NCI-H69 (cell line): Measurements from ENCODE around the gene SYNM.
A peak's percentile ranks its signal among the peaks of the same experiment; 100 is the strongest.

ENCODE experiments used
- DNase-seq: peaks from one replicate; lab custom pipeline; 2025; lab: John Stamatoyannopoulos, UW

The SYNM gene

GRCh38 chr15:99168601-99169580, 64.0 kb downstream of the SYNM start:
- no peak for DNase-seq

- DNase-seq: no peak
Observed at GRCh38 chr15:99169769-99170311, 65.0 kb downstream of the SYNM start.

- DNase-seq: no peak
Observed at GRCh38 chr15:99170476-99171065, 65.7 kb downstream of the SYNM start.

- DNase-seq: no peak
Observed at GRCh38 chr15:99172171-99172570, 67.3 kb downstream of the SYNM start.

- no peak for DNase-seq
Observed at GRCh38 chr15:99172989-99173388, 68.1 kb downstream of the SYNM start.

GRCh38 chr15:99174567-99175395, 69.9 kb downstream of the SYNM start:
- DNase-seq: no peak

GRCh38 chr15:99176757-99177156, 71.9 kb downstream of the SYNM start:
- DNase-seq: no peak

GRCh38 chr15:99177679-99178078, 72.8 kb downstream of the SYNM start:
- DNase-seq: no peak

GRCh38 chr15:99180086-99180963, 75.4 kb downstream of the SYNM start:
- peak; percentile 46 for DNase-seq

GRCh38 chr15:99180964-99181306, 76.1 kb downstream of the SYNM start:
- DNase-seq: no peak

- DNase-seq: peak; percentile 81
Observed at GRCh38 chr15:99181545-99181971, 76.7 kb downstream of the SYNM start.

GRCh38 chr15:99182791-99183190, 77.9 kb downstream of the SYNM start:
- DNase-seq: no peak
